ENCODE data around the gene CCL21.

The CCL21 gene

DNA sequence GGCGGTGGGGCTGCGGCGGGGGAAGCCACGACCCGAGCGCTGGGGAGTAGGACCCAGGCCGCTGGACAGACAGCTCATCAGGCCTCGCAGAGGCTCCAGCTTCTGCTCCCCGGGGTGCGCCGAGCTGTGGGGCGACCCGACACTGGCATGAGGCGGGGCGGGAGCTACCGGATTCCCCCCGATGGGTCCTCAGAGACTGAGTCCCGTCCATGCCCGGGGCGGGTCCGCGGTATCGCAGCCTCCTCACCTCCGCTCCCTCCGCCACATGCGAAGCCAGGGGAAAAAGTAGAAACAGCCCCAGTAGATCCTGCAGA is 44.9 kb downstream of the CCL21 start:
- Histone ChIP-seq H3K36me3 (ENCODE audit: insufficient read depth, low read depth, low read length) (no peaks in the 10 kb centered on the region; the same call in 1 of the 2 replicates), H3K4me1 (ENCODE audit: insufficient read depth, low read length) (no peaks in the 10 kb centered on the region; the same call in 1 of the 2 replicates), H3K9me3 (ENCODE audit: insufficient read depth, low read depth, low read length) (peaks cover 4% of the 10 kb centered on the region; the same call in 1 of the 2 replicates), H3K9ac (ENCODE audit: low read depth, low read length) (no peak overlapping the region), H3K27ac (ENCODE audit: low read length) (no peak overlapping the region), H3K27me3 (ENCODE audit: insufficient read depth, low read length) (peaks cover 3% of the 10 kb centered on the region; the same call in 1 of the 2 replicates), H3K4me3 (ENCODE audit: low read length) (peak overlapping the region; percentile 68)

DNA sequence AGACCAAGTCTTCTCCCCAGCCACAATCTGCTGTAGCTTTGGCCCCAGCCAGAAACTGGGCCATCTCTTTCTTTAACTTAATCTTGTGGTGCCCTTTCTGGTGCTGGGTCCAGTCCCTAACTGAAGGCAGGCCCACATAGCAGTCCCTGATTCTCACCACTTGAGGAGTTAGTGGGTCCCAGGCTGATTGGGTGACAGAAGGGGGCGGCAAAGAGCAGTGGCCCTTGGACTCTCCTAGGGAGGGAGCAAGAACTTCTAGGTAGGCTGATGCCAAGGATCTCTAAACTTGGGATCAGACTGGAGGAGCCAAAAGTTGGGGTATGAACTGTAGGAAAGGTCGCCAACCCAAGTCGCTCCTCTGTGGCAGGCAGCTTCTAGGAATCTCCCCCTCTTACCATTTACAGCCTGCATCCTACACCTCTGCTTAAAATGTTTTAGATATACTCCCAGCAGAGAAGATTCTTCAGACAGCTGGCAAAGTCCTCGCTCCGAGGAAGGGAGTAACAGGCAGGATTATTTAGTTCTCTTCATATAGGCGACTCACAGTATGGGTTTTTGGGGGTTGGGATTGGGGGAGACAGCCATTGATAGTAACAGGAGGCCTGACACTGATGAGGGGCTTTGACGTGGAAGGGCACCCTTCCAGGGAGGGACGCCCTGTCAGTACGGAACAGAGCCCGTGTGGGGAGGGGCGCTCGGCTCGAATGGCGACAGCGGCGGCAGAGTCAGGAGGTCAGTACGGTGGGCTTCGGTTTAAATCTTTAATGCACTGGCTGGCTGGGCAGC is 45.5 kb downstream of the CCL21 start:
- H3K27me3 ChIP-seq (ENCODE audit: insufficient read depth, low read length): peaks cover 3% of the 10 kb centered on the region; the same call in 1 of the 2 replicates
- H3K4me1 ChIP-seq (ENCODE audit: insufficient read depth, low read length): no peaks in the 10 kb centered on the region; the same call in 1 of the 2 replicates
- H3K36me3 ChIP-seq (ENCODE audit: insufficient read depth, low read depth, low read length): no peaks in the 10 kb centered on the region; the same call in 1 of the 2 replicates
- peak overlapping the region; percentile 68 for H3K4me3 ChIP-seq (ENCODE audit: low read length)
- no peak overlapping the region for H3K27ac ChIP-seq (ENCODE audit: low read length)
- no peaks in the 10 kb centered on the region for H3K9me3 ChIP-seq (ENCODE audit: insufficient read depth, low read depth, low read length)
- H3K9ac ChIP-seq (ENCODE audit: low read depth, low read length): no peak overlapping the region

DNA sequence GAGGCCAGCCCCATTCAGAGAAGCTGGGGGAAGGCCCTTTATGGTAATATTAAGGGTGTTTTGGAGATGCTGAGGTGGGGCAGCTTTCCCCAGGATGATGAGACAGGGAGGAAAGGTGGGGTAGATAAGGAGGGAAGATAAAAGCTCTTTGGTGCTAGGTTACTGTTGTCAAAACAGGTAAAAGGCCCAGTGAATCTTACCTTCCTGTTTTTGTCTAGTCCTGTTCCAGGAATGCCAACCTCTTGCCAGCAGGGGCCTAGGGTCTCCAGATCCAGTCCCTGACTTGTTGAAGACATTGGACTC is 46.7 kb downstream of the CCL21 start:
- peaks cover 3% of the 10 kb centered on the region; the same call in 1 of the 2 replicates for H3K27me3 ChIP-seq (ENCODE audit: insufficient read depth, low read length)
- H3K9ac ChIP-seq (ENCODE audit: low read depth, low read length): no peak overlapping the region
- no peaks in the 10 kb centered on the region; the same call in 1 of the 2 replicates for H3K4me1 ChIP-seq (ENCODE audit: insufficient read depth, low read length)
- H3K4me3 ChIP-seq (ENCODE audit: low read length): no peak overlapping the region
- no peak overlapping the region for H3K27ac ChIP-seq (ENCODE audit: low read length)
- no peaks in the 10 kb centered on the region; the same call in 1 of the 2 replicates for H3K36me3 ChIP-seq (ENCODE audit: insufficient read depth, low read depth, low read length)
- H3K9me3 ChIP-seq (ENCODE audit: insufficient read depth, low read depth, low read length): no peaks in the 10 kb centered on the region

DNA sequence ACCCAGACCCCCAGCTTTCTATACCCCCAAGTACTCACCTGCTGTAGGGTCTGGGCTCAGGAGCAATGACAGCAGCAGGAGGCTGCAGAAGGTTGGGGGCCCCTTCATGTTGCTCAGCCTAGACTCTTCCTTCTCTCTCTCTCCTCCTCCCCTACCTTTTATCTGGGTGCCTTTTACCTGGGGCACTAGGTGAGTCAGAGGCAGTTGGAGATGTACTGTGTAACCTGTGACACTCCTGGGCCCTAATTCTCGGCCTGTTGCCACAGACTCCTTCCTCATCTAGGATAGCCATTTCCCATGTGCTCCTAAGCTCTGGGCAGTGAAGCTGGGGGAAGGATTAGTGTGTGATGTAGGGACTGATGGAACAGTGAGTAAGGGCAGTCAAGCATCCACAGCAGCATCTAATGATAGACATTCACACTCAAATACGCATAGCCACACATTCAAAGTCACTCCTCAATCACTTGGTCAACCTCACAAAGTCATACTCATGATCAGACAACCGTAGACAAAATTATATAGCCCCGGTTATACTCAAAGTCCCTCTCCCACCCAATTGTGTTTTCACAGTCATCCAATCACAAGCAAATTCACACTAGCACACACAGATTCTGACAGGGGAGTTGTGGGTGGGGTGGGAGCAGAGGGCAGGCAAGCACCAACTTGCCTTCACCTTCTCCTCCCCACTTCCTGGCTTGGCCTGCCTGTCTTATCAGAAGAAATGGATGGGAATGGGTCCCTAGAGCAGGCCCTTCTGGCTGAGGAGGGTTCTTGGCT is 47.2 kb downstream of the CCL21 start, which contains the start of gene CCL27:
TSS of gene CCL27 (minus strand) at position 132 of the 777 bp plus-strand sequence. CDS start at position 108, 24 bp downstream.
- Histone ChIP-seq H3K9me3 (ENCODE audit: insufficient read depth, low read depth, low read length) (no peaks in the 10 kb centered on the region), H3K36me3 (ENCODE audit: insufficient read depth, low read depth, low read length) (no peaks in the 10 kb centered on the region; the same call in 1 of the 2 replicates), H3K27me3 (ENCODE audit: insufficient read depth, low read length) (peaks cover 3% of the 10 kb centered on the region; the same call in 1 of the 2 replicates), H3K4me3 (ENCODE audit: low read length) (no peak within 1 kb of the TSS), H3K27ac (ENCODE audit: low read length) (no peak within 1 kb of the TSS), H3K9ac (ENCODE audit: low read depth, low read length) (no peak within 1 kb of the TSS), H3K4me1 (ENCODE audit: insufficient read depth, low read length) (no peaks in the 10 kb centered on the region; the same call in 1 of the 2 replicates)

DNA sequence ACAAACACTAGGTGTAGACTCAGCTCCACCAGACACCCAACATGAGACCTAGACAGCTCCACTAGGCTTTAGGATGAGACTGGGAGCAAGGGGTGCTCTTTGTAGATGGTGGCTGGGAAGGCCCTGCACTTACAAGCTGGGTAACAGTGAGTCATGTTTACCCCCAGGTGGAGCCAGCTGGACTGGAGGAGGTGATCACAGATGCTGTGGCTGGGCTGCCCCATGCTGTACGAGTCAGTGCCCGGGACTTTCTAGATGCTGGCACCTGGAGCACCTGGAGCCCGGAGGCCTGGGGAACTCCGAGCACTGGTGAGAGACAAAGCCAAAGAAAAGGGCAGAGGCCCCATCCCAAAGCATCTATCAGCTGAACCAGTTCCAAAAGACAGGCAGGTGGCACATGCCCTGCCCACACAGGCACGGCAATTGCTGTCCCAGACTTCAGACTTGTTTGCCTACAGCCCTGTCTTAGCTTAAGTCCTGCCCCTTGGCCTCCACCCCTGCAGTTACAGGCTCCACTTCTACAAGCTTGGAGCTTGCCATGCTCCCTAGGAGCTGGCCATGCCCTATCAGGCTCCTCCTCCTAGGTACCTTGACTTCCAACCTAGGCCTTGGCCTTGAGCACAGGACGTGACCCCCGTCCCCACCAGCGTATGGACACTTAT is 50.2 kb downstream of the CCL21 start:
- Histone ChIP-seq H3K4me1 (ENCODE audit: insufficient read depth, low read length) (no peaks in the 10 kb centered on the region; the same call in 1 of the 2 replicates), H3K36me3 (ENCODE audit: insufficient read depth, low read depth, low read length) (no peaks in the 10 kb centered on the region), H3K9me3 (ENCODE audit: insufficient read depth, low read depth, low read length) (no peaks in the 10 kb centered on the region), H3K4me3 (ENCODE audit: low read length) (no peak overlapping the region), H3K27me3 (ENCODE audit: insufficient read depth, low read length) (peaks cover 3% of the 10 kb centered on the region; the same call in 1 of the 2 replicates), H3K27ac (ENCODE audit: low read length) (no peak overlapping the region), H3K9ac (ENCODE audit: low read depth, low read length) (no peak overlapping the region)

Measured in iPS-20b (cell line).